HepG2 (cell line): ENCODE results near the gene FMO1. TPM values are rescaled to one million over a fixed set of nuclear protein-coding genes. Genes with fewer than 3 reads are reported as not detected.

Source experiments
- ATAC-seq: fragments of 200-7000 bp; cut with Tn5 transposase; 3 replicates; pipeline ENCODE4 v1.9.1; 2020; ENCODE audit warnings: mild to moderate bottlenecking, moderate library complexity
- BruUV-seq: library from RNA; stranded (reverse); fragments of 400-500 nt; replicated peaks from 2 replicates; lab custom pipeline; 2021; lab: Mats Ljungman, UMichigan
- CTCF ChIA-PET: fragments of 300-600 bp; formaldehyde crosslinking; extraction: SDS; loops from one replicate; lab custom pipeline; 2021; ENCODE audit warnings: low total read pairs, inconsistent platforms, low intra/inter-chr PET ratio; lab: Yijun Ruan, JAX
- POLR2A ChIA-PET: fragments of 350-600 bp; sonication (Branson Sonifier 250); formaldehyde crosslinking; loops from one replicate; lab custom pipeline; 2020; ENCODE audit warnings: antibody characterized with exemption, inconsistent platforms; lab: Yijun Ruan, JAX
- DNase-seq: peaks from one replicate; pipeline ENCODE4 v3.0.0-alpha.2; 2015; ENCODE audit warnings: low spot score
- FAIRE-seq: peaks from 3 replicates; lab custom pipeline; 2011; peaks lifted over from hg19 to GRCh38; lab: Jason Lieb, UNC
- H2AFZ ChIP-seq: one replicate; pipeline ENCODE4 v1.6.1; 2011; ENCODE audit warnings: low read length, inconsistent platforms
- H3K27ac ChIP-seq: fragments of 300-600 bp; 3 replicates; pipeline ENCODE4 v1.8.0; 2011; ENCODE audit warnings: mixed run types, mild to moderate bottlenecking, mixed read lengths, low read length, inconsistent platforms; ENCODE audit not compliant: insufficient read depth; ENCODE audit errors: extremely low read length
- H3K27me3 ChIP-seq, 2 experiments: fragments of 200-600 bp in 1 of 2; 2 replicates in 1 of 2; 3 replicates in 1 of 2; pipeline versions ENCODE4 v1.6.0 to v1.8.0; 2011; ENCODE audit warnings: low read length in 2 of 2, mild to moderate bottlenecking in 2 of 2, moderate library complexity in 2 of 2, inconsistent platforms in 1 of 2; ENCODE audit not compliant: insufficient read depth in 2 of 2, control insufficient read depth in 1 of 2
- H3K36me3 ChIP-seq, 2 experiments: fragments of 200-600 bp in 1 of 2; replicated peaks in 1 of 2; 2 replicates in 1 of 2; 3 replicates in 1 of 2; pipeline versions ENCODE4 v1.5.1 to v1.8.0; 2011; ENCODE audit warnings: low read length in 2 of 2, inconsistent platforms in 1 of 2; ENCODE audit not compliant: insufficient read depth in 2 of 2, control insufficient read depth in 1 of 2
- H3K4me1 ChIP-seq: 2 replicates; pipeline ENCODE4 v1.5.1; 2012; ENCODE audit warnings: low read length, inconsistent platforms; ENCODE audit not compliant: insufficient read depth
- H3K4me2 ChIP-seq: 2 replicates; pipeline ENCODE4 v1.6.0; 2011; ENCODE audit warnings: low read depth, low read length, inconsistent platforms
- H3K4me3 ChIP-seq, 3 experiments: fragments of 200-600 bp in 1 of 3; sonication (generic), shearing (Covaris generic) in 1 of 3; replicated peaks in 1 of 3; 2 replicates each; pipeline ENCODE4 v1.5.1; 2011 to 2016; ENCODE audit warnings: low read length in 3 of 3, inconsistent platforms in 2 of 3, low read depth in 2 of 3, mild to moderate bottlenecking in 2 of 3, control low read depth in 1 of 3, mixed read lengths in 1 of 3; ENCODE audit not compliant: insufficient read depth in 1 of 3
- H3K79me2 ChIP-seq: one replicate; pipeline ENCODE4 v1.6.1; 2011; ENCODE audit warnings: low read length, inconsistent platforms; ENCODE audit not compliant: insufficient read depth
- H3K9ac ChIP-seq: 2 replicates; pipeline ENCODE4 v1.6.0; 2011; ENCODE audit warnings: mild to moderate bottlenecking, low read depth, low read length, inconsistent platforms; ENCODE audit not compliant: insufficient read depth
- H3K9me3 ChIP-seq: 2 replicates; pipeline ENCODE4 v1.5.1; 2012; ENCODE audit warnings: mild to moderate bottlenecking, low read length
- H4K20me1 ChIP-seq: 2 replicates; pipeline ENCODE4 v1.6.0; 2011; ENCODE audit warnings: inconsistent platforms, mild to moderate bottlenecking, low read length, moderate library complexity; ENCODE audit not compliant: insufficient read depth
- ETS1 ChIP-seq: sonication (generic); formaldehyde crosslinking; IDR thresholded peaks from 2 replicates; pipeline ENCODE4 v1.4.0; 2020; ENCODE audit warnings: missing genetic modification reagents
- MAFK ChIP-seq, 2 experiments: IDR thresholded peaks in 1 of 2; conservative IDR thresholded peaks in 1 of 2; 2 replicates each; pipeline ENCODE4 v1.6.1; 2011; ENCODE audit warnings: improper control_type of control experiment in 2 of 2, low read length in 2 of 2
- NPAS2 ChIP-seq: sonication (generic); formaldehyde crosslinking; IDR thresholded peaks from 2 replicates; pipeline ENCODE4 v1.8.0; 2022; ENCODE audit warnings: mild to moderate bottlenecking, missing genetic modification reagents, borderline replicate concordance
- PRPF4 ChIP-seq: fragments of 200-400 bp; formaldehyde crosslinking; IDR thresholded peaks from 2 replicates; pipeline ENCODE4 v1.6.1; 2016; ENCODE audit warnings: low read length, low read depth; ENCODE audit not compliant: poor library complexity, severe bottlenecking
- SMAD1 ChIP-seq: sonication (generic); formaldehyde crosslinking; IDR thresholded peaks from 2 replicates; pipeline ENCODE4 v1.4.0; 2020; ENCODE audit warnings: missing genetic modification reagents, low read depth, mild to moderate bottlenecking, borderline replicate concordance
- ZBTB37 ChIP-seq: sonication (generic); formaldehyde crosslinking; IDR thresholded peaks from 2 replicates; pipeline ENCODE4 v1.4.0; 2020; ENCODE audit warnings: mild to moderate bottlenecking, missing genetic modification reagents
- ZNF274 ChIP-seq: sonication (generic); formaldehyde crosslinking; IDR thresholded peaks from 2 replicates; pipeline ENCODE4 v1.5.1; 2020; ENCODE audit warnings: mild to moderate bottlenecking, missing genetic modification reagents
- WGBS: methylation state at CpG from one replicate; pipeline ENCODE4 v1.1.6; 2017; ENCODE audit warnings: low lambda C conversion rate; 5-methylcytosine and 5-hydroxymethylcytosine counted together
- in situ Hi-C: cut with HindIII; loops from 2 replicates; pipeline ENCODE4 v1.10.0; 2017; ENCODE audit warnings: low pct_unique_long_range_greater_than_20kb; ENCODE audit not compliant: extremely low pct_ligation_motif_present
- intact Hi-C: fragments of 100-400 bp; cut with micrococcal nuclease; formaldehyde crosslinking; loops from one replicate; pipeline ENCODE4 v1.10.0; 2022; ENCODE audit not compliant: unreplicated experiment
- polyA plus RNA-seq, 8 experiments: library from polyadenylated mRNA; depleted of rRNA in 3 of 8; stranded (reverse) in 7 of 8; unstranded in 1 of 8; fragments of >200 nt; fragmentation: Illumina TruSeq in 4 of 8; extraction: Trizol in 4 of 8; gene quantifications; 2 replicates each; pipeline versions ENCODE4 v1.2.1 to v1.2.3, GENCODE V29; 2011 to 2016; ENCODE audit warnings: low read depth in 4 of 8, missing spikeins in 1 of 8, mixed read lengths in 1 of 8; ENCODE audit not compliant: insufficient read depth in 1 of 8
- total RNA-seq, 5 experiments: library from RNA; depleted of rRNA; stranded (reverse); fragments of >200 nt; fragmentation: Illumina TruSeq; extraction: Trizol; gene quantifications; 2 replicates each; pipeline ENCODE4 v1.2.3, GENCODE V29; 2016; ENCODE audit warnings: low read depth in 1 of 5

Gene FMO1
- total and polyA plus RNA-seq, 2 of the 13 experiments (the other 11 are each of a cell fraction or from before 2014, with no cell fraction given), result not detected

- TF ChIP-seq MAFK (conservative IDR thresholded peaks at IDR 0.05 in 1 of 2, IDR thresholded peaks at IDR 0.05 in 1 of 2; ENCODE audit: low read length in 2 of 2) (no peak), PRPF4 (no peak)
These were observed 547 bp downstream of the FMO1 start (continued) for GRCh38 chr1:171248841-171249240.

- peaks cover 0 to 17% of the 10 kb centered on the region in 2 experiments; a peak in 2 of 5 replicates for H3K27me3 ChIP-seq
- POLR2A ChIA-PET, result no interaction called here
- H3K27ac ChIP-seq, result no peak overlapping the region
- H3K79me2 ChIP-seq, result no peaks in the 10 kb centered on the region
- CTCF ChIA-PET, result no interaction called here
- DNase-seq, result no peak
- H3K36me3 ChIP-seq, result no peaks in the 10 kb centered on the region
- H2AFZ ChIP-seq, result no peak overlapping the region
- no peaks in the 10 kb centered on the region for H3K9me3 ChIP-seq
- H3K4me2 ChIP-seq, result no peak overlapping the region
- no peak overlapping the region for H3K9ac ChIP-seq
- no peak for FAIRE-seq
- no TSS peak for BruUV-seq
- WGBS, result 73% methylated on average over 3 of the region's 3 CpGs
- no peak for ATAC-seq
- in situ Hi-C loops (no loop called here), intact Hi-C loops (no loop called here)
- H4K20me1 ChIP-seq, result no peaks in the 10 kb centered on the region
- H3K4me1 ChIP-seq, result no peaks in the 10 kb centered on the region
- H3K4me3 ChIP-seq, result no peak overlapping the region
- TF ChIP-seq ZBTB37 (CRISPR knock-in tag) (no peak), ETS1 (no peak), SMAD1 (CRISPR knock-in tag) (no peak), NPAS2 (no peak), ZNF274 (CRISPR knock-in tag) (no peak)
These were observed 2.0 kb downstream of the FMO1 start for GRCh38 chr1:171250263-171250662.
